H9 (cell line): ENCODE data around the gene FNDC3B. TPM values are rescaled to one million over a fixed set of nuclear protein-coding genes. Genes with fewer than 3 reads are reported as not detected.
"Not testable (repeated sequence)": the region's sequence is repeated elsewhere in the genome, so short reads cannot be mapped to it uniquely, and the experiment has no call there.

ENCODE experiments used
- DNase-seq: peaks from one replicate; pipeline ENCODE4 v3.0.0-alpha.2; 2017
- H2AFZ ChIP-seq: one replicate; pipeline ENCODE4 v1.6.1; 2013; ENCODE audit warnings: mild to moderate bottlenecking, low read length, control low read depth, moderate library complexity
- H2AK5ac ChIP-seq: 2 replicates; pipeline ENCODE4 v1.6.1; 2013; ENCODE audit warnings: low read length, control low read depth, mixed read lengths; ENCODE audit not compliant: insufficient read length
- H2BK120ac ChIP-seq: one replicate; pipeline ENCODE4 v1.6.1; 2013; ENCODE audit warnings: low read depth, mild to moderate bottlenecking, low read length, control low read depth, inconsistent platforms; ENCODE audit not compliant: poor library complexity, severe bottlenecking
- H2BK12ac ChIP-seq: 2 replicates; pipeline ENCODE4 v1.6.1; 2013; ENCODE audit warnings: low read length, control low read depth, mixed read lengths, low read depth; ENCODE audit not compliant: insufficient read length
- H2BK15ac ChIP-seq: 2 replicates; pipeline ENCODE4 v1.6.1; 2013; ENCODE audit warnings: low read depth, low read length, control low read depth
- H2BK20ac ChIP-seq: one replicate; pipeline ENCODE4 v1.6.1; 2013; ENCODE audit warnings: low read depth, mild to moderate bottlenecking, low read length, control low read depth, inconsistent platforms; ENCODE audit not compliant: poor library complexity, severe bottlenecking
- H2BK5ac ChIP-seq: 2 replicates; pipeline ENCODE4 v1.6.1; 2013; ENCODE audit warnings: low read length, control low read depth, mixed read lengths; ENCODE audit not compliant: insufficient read length
- H3K14ac ChIP-seq: 2 replicates; pipeline ENCODE4 v1.6.1; 2013; ENCODE audit warnings: low read length, control low read depth; ENCODE audit not compliant: insufficient read depth
- H3K18ac ChIP-seq: 2 replicates; pipeline ENCODE4 v1.6.1; 2013; ENCODE audit warnings: low read depth, mild to moderate bottlenecking, mixed read lengths, low read length, control low read depth; ENCODE audit not compliant: insufficient read length
- H3K23ac ChIP-seq: 2 replicates; pipeline ENCODE4 v1.6.1; 2013; ENCODE audit warnings: low read length, control low read depth, mixed read lengths, low read depth; ENCODE audit not compliant: insufficient read length
- H3K23me2 ChIP-seq: 2 replicates; pipeline ENCODE4 v1.6.1; 2013; ENCODE audit warnings: low read depth, mild to moderate bottlenecking, mixed read lengths, low read length, control low read depth; ENCODE audit not compliant: insufficient read length, poor library complexity, severe bottlenecking
- H3K27ac ChIP-seq: 2 replicates; pipeline ENCODE4 v1.5.1; 2013; ENCODE audit warnings: low read length, control low read depth, mixed read lengths, low read depth; ENCODE audit not compliant: insufficient read length
- H3K27me3 ChIP-seq: 2 replicates; pipeline ENCODE4 v1.6.1; 2013; ENCODE audit warnings: low read length, control low read depth, inconsistent platforms; ENCODE audit not compliant: insufficient read depth
- H3K4ac ChIP-seq: 2 replicates; pipeline ENCODE4 v1.6.1; 2013; ENCODE audit warnings: low read depth, mild to moderate bottlenecking, control low read depth, inconsistent platforms, low read length, moderate library complexity
- H3K4me1 ChIP-seq: 2 replicates; pipeline ENCODE4 v1.6.1; 2013; ENCODE audit warnings: low read length, control low read depth, inconsistent platforms; ENCODE audit not compliant: insufficient read depth
- H3K4me2 ChIP-seq: 2 replicates; pipeline ENCODE4 v1.6.1; 2013; ENCODE audit warnings: low read length, control low read depth, mixed read lengths; ENCODE audit not compliant: insufficient read length, insufficient read depth
- H3K56ac ChIP-seq: 2 replicates; pipeline ENCODE4 v1.6.1; 2013; ENCODE audit warnings: low read depth, mild to moderate bottlenecking, mixed read lengths, low read length, control low read depth; ENCODE audit not compliant: insufficient read length
- H3K79me1 ChIP-seq: 2 replicates; pipeline ENCODE4 v1.6.1; 2013; ENCODE audit warnings: low read depth, mild to moderate bottlenecking, moderate library complexity, low read length, control low read depth, inconsistent platforms; ENCODE audit not compliant: insufficient read depth, poor library complexity, severe bottlenecking
- H3K79me2 ChIP-seq: 2 replicates; pipeline ENCODE4 v1.6.1; 2013; ENCODE audit warnings: low read length, control low read depth, inconsistent platforms; ENCODE audit not compliant: insufficient read depth
- H3K9ac ChIP-seq: 2 replicates; pipeline ENCODE4 v1.6.1; 2013; ENCODE audit warnings: low read length, control low read depth, mixed read lengths; ENCODE audit not compliant: insufficient read length; ENCODE audit errors: extremely low read depth
- H3K9me3 ChIP-seq: one replicate; pipeline ENCODE4 v1.6.1; 2013; ENCODE audit warnings: low read depth, low read length, inconsistent platforms; ENCODE audit not compliant: control insufficient read depth
- H3T11ph ChIP-seq: one replicate; pipeline ENCODE4 v1.6.1; 2013; ENCODE audit warnings: mild to moderate bottlenecking, low read length, control low read depth, inconsistent platforms
- H4K20me1 ChIP-seq: one replicate; pipeline ENCODE4 v1.6.1; 2013; ENCODE audit not compliant: control insufficient read depth, insufficient read length, insufficient read depth
- H4K5ac ChIP-seq: 2 replicates; pipeline ENCODE4 v1.6.1; 2013; ENCODE audit warnings: low read depth, mild to moderate bottlenecking, mixed read lengths, low read length, control low read depth; ENCODE audit not compliant: insufficient read length
- H4K8ac ChIP-seq: replicated peaks from 2 replicates; pipeline ENCODE4 v1.6.1; 2013; ENCODE audit warnings: low read length, control low read depth, mixed read lengths, low read depth; ENCODE audit not compliant: insufficient read length
- H4K91ac ChIP-seq: 2 replicates; pipeline ENCODE4 v1.6.1; 2013; ENCODE audit warnings: low read depth, mild to moderate bottlenecking, moderate library complexity, mixed read lengths, low read length, control low read depth; ENCODE audit not compliant: insufficient read length
- H3K27ac Mint-ChIP-seq, 3 experiments: 2 replicates in 2 of 3; 3 replicates in 1 of 3; pipeline ENCODE4 v1.8.0; 2020 to 2021; ENCODE audit warnings: mixed read lengths in 3 of 3, mild to moderate bottlenecking in 1 of 3, moderate library complexity in 1 of 3
- H3K27me3 Mint-ChIP-seq: 2 replicates; pipeline ENCODE4 v1.8.0; 2021; ENCODE audit warnings: low read depth, mild to moderate bottlenecking, moderate library complexity, mixed read lengths
- H3K36me3 Mint-ChIP-seq, 3 experiments: 2 replicates in 2 of 3; 3 replicates in 1 of 3; pipeline ENCODE4 v1.8.0; 2020 to 2021; ENCODE audit warnings: low read depth in 3 of 3, mixed read lengths in 3 of 3; ENCODE audit not compliant: insufficient read depth in 1 of 3
- H3K4me1 Mint-ChIP-seq, 2 experiments: 2 replicates each; pipeline ENCODE4 v1.8.0; 2020; ENCODE audit warnings: mixed read lengths in 2 of 2
- H3K4me3 Mint-ChIP-seq, 2 experiments: 2 replicates in 1 of 2; 3 replicates in 1 of 2; pipeline ENCODE4 v1.8.0; 2020 to 2021; ENCODE audit warnings: mild to moderate bottlenecking in 2 of 2, mixed read lengths in 2 of 2, moderate library complexity in 1 of 2
- H3K9me3 Mint-ChIP-seq, 2 experiments: 2 replicates in 1 of 2; 3 replicates in 1 of 2; pipeline ENCODE4 v1.8.0; 2020; ENCODE audit warnings: mild to moderate bottlenecking in 2 of 2, mixed read lengths in 2 of 2, moderate library complexity in 1 of 2
- WGBS: extraction: QIAGEN DNeasy Blood & Tissue Kit; methylation state at CpG from one replicate; pipeline ENCODE4 v1.1.7; 2013; ENCODE audit warnings: missing lambda C conversion rate, low lambda C conversion rate, mixed read lengths; ENCODE audit not compliant: insufficient read length; ENCODE audit errors: extremely low coverage; 5-methylcytosine and 5-hydroxymethylcytosine counted together
- total RNA-seq: library from RNA; stranded (reverse); gene quantifications from 2 replicates; pipeline ENCODE4 v1.2.1, GENCODE V29; 2021

The FNDC3B gene
- total RNA-seq, 1 experiment from 2014 or later: 43.8 TPM

DNA sequence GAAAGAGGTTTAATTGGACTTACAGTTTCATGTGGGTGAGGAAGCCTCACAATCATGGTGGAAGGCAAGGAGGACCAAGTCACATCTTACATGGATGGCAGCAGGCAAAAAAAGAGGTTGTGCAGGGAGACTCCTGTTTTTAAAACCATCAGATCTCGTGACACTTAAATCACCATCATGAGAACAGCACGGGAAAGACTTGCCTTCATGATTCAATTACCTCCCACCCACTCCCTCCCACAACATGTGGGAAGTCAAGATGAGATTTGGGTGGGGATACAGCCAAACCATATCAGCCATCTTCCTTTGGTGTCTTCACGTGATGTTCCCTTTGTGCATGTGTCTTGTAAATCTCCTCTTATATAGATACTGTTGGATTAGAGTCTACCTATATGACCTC is 204.0 kb downstream of the FNDC3B start:
- not testable (repeated sequence) for H2BK5ac ChIP-seq, H3K27me3 Mint-ChIP-seq, H3K56ac ChIP-seq, H3T11ph ChIP-seq, H2BK12ac ChIP-seq, H3K4ac ChIP-seq, H3K23me2 ChIP-seq, H3K14ac ChIP-seq, H4K5ac ChIP-seq, H3K9ac ChIP-seq, H2BK20ac ChIP-seq, H3K4me1 ChIP-seq, H4K20me1 ChIP-seq, H2BK15ac ChIP-seq, DNase-seq, H3K27ac ChIP-seq, H3K27me3 ChIP-seq, H4K91ac ChIP-seq, H4K8ac ChIP-seq, H3K79me2 ChIP-seq, H2AK5ac ChIP-seq, H3K27ac Mint-ChIP-seq, H3K23ac ChIP-seq, H3K79me1 ChIP-seq, H3K18ac ChIP-seq, H3K4me3 Mint-ChIP-seq, H2AFZ ChIP-seq, H3K4me2 ChIP-seq, H2BK120ac ChIP-seq
- H3K9me3 ChIP-seq: peaks cover 27% of the 10 kb centered on the region
- Mint-ChIP-seq H3K9me3 (peaks cover 36 to 41% of the 10 kb centered on the region in 2 experiments), H3K4me1 (peaks cover 14 to 19% of the 10 kb centered on the region in 2 experiments), H3K36me3 (peaks cover 45 to 48% (median 48%) of the 10 kb centered on the region in 3 experiments)
- WGBS: no CpG with 5 or more reads among the region's 3 CpGs
